GM15510 (cell line): ENCODE results near the gene TAS2R20.

Source experiments
- POLR2A ChIP-seq: IDR thresholded peaks from 3 replicates; pipeline ENCODE4 v1.6.1; 2011; ENCODE audit warnings: borderline replicate concordance; ENCODE audit not compliant: insufficient read length; ENCODE audit errors: extremely low read depth

TAS2R20 gene

GRCh38 chr12:10968765-10969456 lies 29.2 kb downstream of the TAS2R20 start:
- no peak for TF ChIP-seq POLR2A

- TF ChIP-seq POLR2A = no peak
These were observed 30.7 kb downstream of the TAS2R20 start for GRCh38 chr12:10967409-10967808.

- no peak for TF ChIP-seq POLR2A
These were observed 31.8 kb downstream of the TAS2R20 start for GRCh38 chr12:10966314-10966713.

GRCh38 chr12:10965476-10965875 lies 32.6 kb downstream of the TAS2R20 start:
- no peak for TF ChIP-seq POLR2A

- no peak for TF ChIP-seq POLR2A
These were observed 37.9 kb downstream of the TAS2R20 start for GRCh38 chr12:10960211-10960610.

- no peak for TF ChIP-seq POLR2A
These were observed 38.3 kb downstream of the TAS2R20 start for GRCh38 chr12:10959804-10960203.

- TF ChIP-seq POLR2A = no peak
These were observed 40.4 kb downstream of the TAS2R20 start for GRCh38 chr12:10957741-10958140.

GRCh38 chr12:10956085-10956484 lies 42.0 kb downstream of the TAS2R20 start:
- no peak for TF ChIP-seq POLR2A

GRCh38 chr12:10952645-10953044 lies 45.5 kb downstream of the TAS2R20 start:
- no peak for TF ChIP-seq POLR2A
